ENCODE data around the gene TUSC7. TPM values are rescaled to one million over a fixed set of nuclear protein-coding genes. Genes with fewer than 3 reads are reported as not detected.

The TUSC7 gene
- total RNA-seq: not detected
- long read RNA-seq: 0 reads

DNA sequence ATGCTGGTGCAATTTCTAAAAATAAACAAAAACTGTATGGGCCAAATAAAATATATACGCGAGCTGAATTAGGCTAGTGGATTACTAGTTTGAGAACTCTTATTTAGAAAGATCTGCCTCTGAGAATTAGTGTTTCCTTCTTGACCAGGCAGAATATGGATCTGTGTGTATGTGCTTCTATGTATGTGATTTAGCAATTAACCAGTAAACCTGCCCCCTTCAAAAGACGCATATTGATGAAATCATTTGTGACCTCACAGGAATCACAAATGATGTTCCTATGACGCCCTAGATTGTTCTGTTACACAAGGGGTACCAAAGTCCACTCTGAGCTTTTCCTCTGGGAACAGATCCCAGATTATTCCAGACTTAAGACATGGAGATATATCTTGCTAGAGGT lies at the start of gene TUSC7:
Gene TUSC7 (plus strand): TSS at position 301 of the 400 bp plus-strand sequence.
- Histone ChIP-seq H3K27ac (replicated peaks) (no peak within 1 kb of the TSS), H3K36me3 (no peaks in the 10 kb centered on the region), H3K27me3 (ENCODE audit: low read depth) (no peaks in the 10 kb centered on the region), H3K4me3 (no peak within 1 kb of the TSS), H3K4me1 (no peaks in the 10 kb centered on the region), H3K9me3 (replicated peaks) (no peaks in the 10 kb centered on the region)
- no peak for TF ChIP-seq CTCF (IDR thresholded peaks at IDR 0.05; ENCODE audit: borderline replicate concordance)
- intact Hi-C loops (cut with micrococcal nuclease): no loop called here
- DNase-seq: no peak

DNA sequence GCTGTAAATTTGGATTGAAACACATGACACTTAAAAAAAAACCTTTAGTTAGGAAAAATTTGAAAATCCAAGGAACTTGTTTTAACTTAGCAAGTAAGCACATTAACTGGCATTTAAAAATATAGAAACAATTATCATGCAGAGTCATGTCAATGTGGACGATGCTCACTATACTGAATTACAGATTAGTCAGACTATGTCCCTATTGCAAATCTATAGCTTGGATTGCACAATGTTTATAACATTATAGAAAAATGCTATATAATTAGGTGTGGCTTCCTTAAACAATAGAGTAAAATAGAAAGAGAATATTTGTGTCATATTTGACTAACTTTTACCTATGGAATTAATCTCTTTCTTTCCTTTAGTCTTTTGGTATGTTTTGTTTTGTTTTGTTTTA lies 48.4 kb upstream of the TUSC7 start:
- H3K9me3 ChIP-seq (replicated peaks): no peaks in the 10 kb centered on the region
- no peaks in the 10 kb centered on the region for H3K36me3 ChIP-seq
- TF ChIP-seq CTCF (IDR thresholded peaks at IDR 0.05; ENCODE audit: borderline replicate concordance): no peak
- H3K4me3 ChIP-seq: no peak overlapping the region
- H3K27me3 ChIP-seq (ENCODE audit: low read depth): no peaks in the 10 kb centered on the region
- intact Hi-C loops (cut with micrococcal nuclease): no loop called here
- H3K4me1 ChIP-seq: no peaks in the 10 kb centered on the region
- no peak overlapping the region for H3K27ac ChIP-seq (replicated peaks)
- DNase-seq: no peak

- Histone ChIP-seq H3K4me3 (no peak overlapping the region), H3K36me3 (no peaks in the 10 kb centered on the region), H3K9me3 (replicated peaks) (no peaks in the 10 kb centered on the region), H3K27ac (replicated peaks) (no peak overlapping the region), H3K4me1 (no peaks in the 10 kb centered on the region), H3K27me3 (ENCODE audit: low read depth) (no peaks in the 10 kb centered on the region)
- intact Hi-C loops (cut with micrococcal nuclease): no loop called here
- no peak for TF ChIP-seq CTCF (IDR thresholded peaks at IDR 0.05; ENCODE audit: borderline replicate concordance)
- DNase-seq: no peak
Observed at GRCh38 chr3:116663161-116664110, 46.1 kb upstream of the TUSC7 start.

DNA sequence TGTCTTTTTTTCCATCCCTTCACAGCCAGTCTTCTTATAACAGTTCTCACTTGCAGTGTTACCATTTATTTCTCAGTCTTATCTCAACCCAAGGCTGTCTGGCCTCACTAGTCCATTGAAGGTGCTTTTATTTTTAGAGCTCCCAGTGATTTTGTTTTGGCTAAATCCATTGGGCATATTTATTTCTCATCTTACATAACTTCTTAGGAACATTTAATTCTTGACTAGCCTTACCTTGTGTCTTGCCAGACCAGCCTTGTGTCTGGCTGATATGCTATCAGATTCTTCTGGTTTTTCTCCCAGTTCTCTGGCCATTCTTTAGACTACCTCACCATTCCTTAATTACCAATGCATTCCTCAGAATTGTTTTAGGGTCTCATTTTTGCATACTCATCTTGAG lies 42.3 kb upstream of the TUSC7 start:
- DNase-seq: no peak
- Histone ChIP-seq H3K9me3 (replicated peaks) (no peaks in the 10 kb centered on the region), H3K36me3 (no peaks in the 10 kb centered on the region), H3K27me3 (ENCODE audit: low read depth) (no peaks in the 10 kb centered on the region), H3K4me3 (no peak overlapping the region), H3K4me1 (no peaks in the 10 kb centered on the region), H3K27ac (replicated peaks) (no peak overlapping the region)
- TF ChIP-seq CTCF (IDR thresholded peaks at IDR 0.05; ENCODE audit: borderline replicate concordance): no peak
- intact Hi-C loops (cut with micrococcal nuclease): no loop called here

DNA sequence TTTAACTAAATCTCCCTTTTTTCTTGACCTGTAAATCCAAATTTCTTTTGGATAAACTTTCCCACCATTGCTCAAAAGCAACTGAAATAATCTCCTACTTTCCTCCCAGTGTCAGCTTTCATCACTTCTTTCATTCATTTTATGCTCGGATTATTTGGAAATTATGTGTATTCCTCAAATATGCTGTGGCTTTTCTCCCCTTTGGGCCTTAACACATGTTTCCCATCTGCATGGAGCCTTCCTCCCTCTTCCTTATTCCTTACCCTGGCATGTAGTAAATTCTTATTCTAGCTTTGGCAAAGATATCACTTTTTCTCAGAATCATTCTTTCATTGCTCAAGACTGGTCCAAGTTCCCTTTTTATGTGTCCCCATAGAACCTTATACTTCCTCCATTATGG lies 41.8 kb upstream of the TUSC7 start:
- DNase-seq: no peak
- no peaks in the 10 kb centered on the region for H3K9me3 ChIP-seq (replicated peaks)
- TF ChIP-seq CTCF (IDR thresholded peaks at IDR 0.05; ENCODE audit: borderline replicate concordance): no peak
- no peaks in the 10 kb centered on the region for H3K4me1 ChIP-seq
- intact Hi-C loops (cut with micrococcal nuclease): no loop called here
- H3K27ac ChIP-seq (replicated peaks): no peak overlapping the region
- no peaks in the 10 kb centered on the region for H3K27me3 ChIP-seq (ENCODE audit: low read depth)
- no peaks in the 10 kb centered on the region for H3K36me3 ChIP-seq
- H3K4me3 ChIP-seq: no peak overlapping the region

All from left ventricle myocardium inferior (tissue), 1 donor.